Hepatocyte (in vitro differentiated cells): Measurements from ENCODE around the gene ORC1.

Experiments used
- EZH2 ChIP-seq: fragments of 200-600 bp; sonication (generic); IDR thresholded peaks from 2 replicates; pipeline ENCODE4 v1.6.1; 2016; ENCODE audit warnings: antibody characterized with exemption, mild to moderate bottlenecking, borderline replicate concordance
- EZH2phosphoT487 ChIP-seq: fragments of 200-600 bp; sonication (generic); IDR thresholded peaks from one replicate; pipeline ENCODE4 v1.6.1; 2018; ENCODE audit warnings: antibody characterized with exemption, mild to moderate bottlenecking, low read depth, moderate library complexity; ENCODE audit not compliant: unreplicated experiment, severe bottlenecking
- TF ChIP-seq, protein P1 (sequence below): fragments of 200-600 bp; sonication (generic); IDR thresholded peaks from 2 replicates; pipeline ENCODE4 v1.5.1; 2016; ENCODE audit warnings: antibody characterized with exemption, mild to moderate bottlenecking; ENCODE audit not compliant: poor library complexity

DNA sequence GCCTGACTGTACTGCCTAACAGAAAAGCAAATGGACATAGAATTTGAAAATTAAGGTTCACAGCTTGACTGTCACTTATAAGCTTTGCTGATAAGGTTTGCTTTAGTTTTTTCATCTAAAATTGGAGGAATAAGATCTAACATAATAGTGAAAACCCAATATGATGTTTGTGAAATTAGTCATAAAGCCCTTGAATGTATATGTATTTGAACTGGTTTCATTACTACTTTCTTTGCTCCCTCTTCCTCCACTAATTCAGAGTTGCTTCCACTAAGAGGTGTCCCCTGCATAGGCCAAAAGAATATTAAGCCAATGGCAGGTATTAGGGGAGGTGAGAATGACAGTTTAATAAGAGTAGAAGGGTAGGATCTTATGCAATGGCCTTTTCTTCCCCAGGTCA lies 10.7 kb upstream of the ORC1 start:
- TF ChIP-seq, protein P1, sequence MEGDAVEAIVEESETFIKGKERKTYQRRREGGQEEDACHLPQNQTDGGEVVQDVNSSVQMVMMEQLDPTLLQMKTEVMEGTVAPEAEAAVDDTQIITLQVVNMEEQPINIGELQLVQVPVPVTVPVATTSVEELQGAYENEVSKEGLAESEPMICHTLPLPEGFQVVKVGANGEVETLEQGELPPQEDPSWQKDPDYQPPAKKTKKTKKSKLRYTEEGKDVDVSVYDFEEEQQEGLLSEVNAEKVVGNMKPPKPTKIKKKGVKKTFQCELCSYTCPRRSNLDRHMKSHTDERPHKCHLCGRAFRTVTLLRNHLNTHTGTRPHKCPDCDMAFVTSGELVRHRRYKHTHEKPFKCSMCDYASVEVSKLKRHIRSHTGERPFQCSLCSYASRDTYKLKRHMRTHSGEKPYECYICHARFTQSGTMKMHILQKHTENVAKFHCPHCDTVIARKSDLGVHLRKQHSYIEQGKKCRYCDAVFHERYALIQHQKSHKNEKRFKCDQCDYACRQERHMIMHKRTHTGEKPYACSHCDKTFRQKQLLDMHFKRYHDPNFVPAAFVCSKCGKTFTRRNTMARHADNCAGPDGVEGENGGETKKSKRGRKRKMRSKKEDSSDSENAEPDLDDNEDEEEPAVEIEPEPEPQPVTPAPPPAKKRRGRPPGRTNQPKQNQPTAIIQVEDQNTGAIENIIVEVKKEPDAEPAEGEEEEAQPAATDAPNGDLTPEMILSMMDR: no peak
- no peak for TF ChIP-seq EZH2
- no peak for TF ChIP-seq EZH2phosphoT487
